ENCODE data around the gene YY1. TPM values are rescaled to one million over a fixed set of nuclear protein-coding genes. Genes with fewer than 3 reads are reported as not detected.

The YY1 gene
- total RNA-seq, 1 donor from 2014 or later = 43.0 TPM

DNA sequence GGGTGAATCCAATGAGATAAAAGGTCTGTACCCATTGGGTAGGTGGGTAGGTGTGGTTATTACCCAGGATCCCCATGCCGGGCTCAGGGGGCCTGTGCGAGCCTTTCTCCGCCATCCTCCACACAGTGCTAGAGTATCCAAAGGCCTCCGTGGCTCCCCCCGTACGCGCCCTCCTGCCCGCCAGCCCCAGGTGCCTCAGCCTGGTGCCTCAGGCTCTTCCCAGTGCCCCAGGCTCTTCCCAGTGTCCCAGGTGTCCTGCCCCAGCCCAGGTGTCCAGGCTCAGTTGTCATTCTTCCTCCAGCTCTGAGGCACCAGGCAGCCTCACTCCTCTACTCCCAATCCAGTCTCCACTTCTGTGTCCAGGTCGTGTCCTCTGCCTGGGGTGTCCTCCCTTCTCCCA is 27.6 kb upstream of the YY1 start:
- H3K4me1 ChIP-seq = peaks cover 18% of the 10 kb centered on the region

DNA sequence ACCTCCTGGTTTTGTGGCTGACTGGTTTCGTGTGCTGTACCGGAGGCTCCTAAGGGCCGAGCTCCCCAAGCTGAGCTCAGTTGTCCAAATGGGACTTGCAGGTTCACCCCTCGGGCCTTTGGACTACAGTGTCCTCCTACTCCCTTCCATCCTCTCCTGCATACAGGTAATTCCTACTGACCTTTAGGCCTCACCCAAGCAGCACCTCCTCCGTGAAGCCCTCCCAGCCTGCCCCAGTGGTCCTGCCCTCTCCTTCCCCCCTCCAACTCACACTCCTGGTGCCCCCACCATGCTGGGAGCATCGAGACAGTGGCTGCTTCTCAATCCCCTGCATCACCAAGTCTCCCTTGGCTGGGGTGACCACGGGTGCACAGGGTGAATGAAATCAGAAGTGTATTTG is 27.1 kb upstream of the YY1 start:
- intact Hi-C loops (cut with DNase I) = no loop called here
- H3K4me1 ChIP-seq = peaks cover 18% of the 10 kb centered on the region
- H3K4me3 ChIP-seq = no peak overlapping the region
- H3K36me3 ChIP-seq = no peaks in the 10 kb centered on the region
- no peak for DNase-seq (ENCODE audit: extremely low spot score in 2 of 2)
- H3K27me3 ChIP-seq = no peaks in the 10 kb centered on the region
- no peak overlapping the region for H3K27ac ChIP-seq
- no peak for TF ChIP-seq POLR2A (IDR thresholded peaks at IDR 0.05)
- no peak for TF ChIP-seq POLR2AphosphoS5 (IDR thresholded peaks at IDR 0.05; ENCODE audit: insufficient read depth in 1 of 2, low read depth in 1 of 2)
- TF ChIP-seq, protein P1, sequence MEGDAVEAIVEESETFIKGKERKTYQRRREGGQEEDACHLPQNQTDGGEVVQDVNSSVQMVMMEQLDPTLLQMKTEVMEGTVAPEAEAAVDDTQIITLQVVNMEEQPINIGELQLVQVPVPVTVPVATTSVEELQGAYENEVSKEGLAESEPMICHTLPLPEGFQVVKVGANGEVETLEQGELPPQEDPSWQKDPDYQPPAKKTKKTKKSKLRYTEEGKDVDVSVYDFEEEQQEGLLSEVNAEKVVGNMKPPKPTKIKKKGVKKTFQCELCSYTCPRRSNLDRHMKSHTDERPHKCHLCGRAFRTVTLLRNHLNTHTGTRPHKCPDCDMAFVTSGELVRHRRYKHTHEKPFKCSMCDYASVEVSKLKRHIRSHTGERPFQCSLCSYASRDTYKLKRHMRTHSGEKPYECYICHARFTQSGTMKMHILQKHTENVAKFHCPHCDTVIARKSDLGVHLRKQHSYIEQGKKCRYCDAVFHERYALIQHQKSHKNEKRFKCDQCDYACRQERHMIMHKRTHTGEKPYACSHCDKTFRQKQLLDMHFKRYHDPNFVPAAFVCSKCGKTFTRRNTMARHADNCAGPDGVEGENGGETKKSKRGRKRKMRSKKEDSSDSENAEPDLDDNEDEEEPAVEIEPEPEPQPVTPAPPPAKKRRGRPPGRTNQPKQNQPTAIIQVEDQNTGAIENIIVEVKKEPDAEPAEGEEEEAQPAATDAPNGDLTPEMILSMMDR (IDR thresholded peaks at IDR 0.05) = no peak
- no peaks in the 10 kb centered on the region for H3K9me3 ChIP-seq

More for the DNA sequence above, 27.6 kb upstream of the YY1 start:
- Histone ChIP-seq H3K4me3 (no peak overlapping the region), H3K27me3 (no peaks in the 10 kb centered on the region), H3K36me3 (no peaks in the 10 kb centered on the region), H3K9me3 (no peaks in the 10 kb centered on the region), H3K27ac (no peak overlapping the region)
- DNase-seq (ENCODE audit: extremely low spot score in 2 of 2) = no peak
- intact Hi-C loops (cut with DNase I) = no loop called here
- TF ChIP-seq POLR2A (IDR thresholded peaks at IDR 0.05) (no peak), POLR2AphosphoS5 (IDR thresholded peaks at IDR 0.05; ENCODE audit: insufficient read depth in 1 of 2, low read depth in 1 of 2) (no peak)
- TF ChIP-seq, protein P1 (IDR thresholded peaks at IDR 0.05) = no peak

DNA sequence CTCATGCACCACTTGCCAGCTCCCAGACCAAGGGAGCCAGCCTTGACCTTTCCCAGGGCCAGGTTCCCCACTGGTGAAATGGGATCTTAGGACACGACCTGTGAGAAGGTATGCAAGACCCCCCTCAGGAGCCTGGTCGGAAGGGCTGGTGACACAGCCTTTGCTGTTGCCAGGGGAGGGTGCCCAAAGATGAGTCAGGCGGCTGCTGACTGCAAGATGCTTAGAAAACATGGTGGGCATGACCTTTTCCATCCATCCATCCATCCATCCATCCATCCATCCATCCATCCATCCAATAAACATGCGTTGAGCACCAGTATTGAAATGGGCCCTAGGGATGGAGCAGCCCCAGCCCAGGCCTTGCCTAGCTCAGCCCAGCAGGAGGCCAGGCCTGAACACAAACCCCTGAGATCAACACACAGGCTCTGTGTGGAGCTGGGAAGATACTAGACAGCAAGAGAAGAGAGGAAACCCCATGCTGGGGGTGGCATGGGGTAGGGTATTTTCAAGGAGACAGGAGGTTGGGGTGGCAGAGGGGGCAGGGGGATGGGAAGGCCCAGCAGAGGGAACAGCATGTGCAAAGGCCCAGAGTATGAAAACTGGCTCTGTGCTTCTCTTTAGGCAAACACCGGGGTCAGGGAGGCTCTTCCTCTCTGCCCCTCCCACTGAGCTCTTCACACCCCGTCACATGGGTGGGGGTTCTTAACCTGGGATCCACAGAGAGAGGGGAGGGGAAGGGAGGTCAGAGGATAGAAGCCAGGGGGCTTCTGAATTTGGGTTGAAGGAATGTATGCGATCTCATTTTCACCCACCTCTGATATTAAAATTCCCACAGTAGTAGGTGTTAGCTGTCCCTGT is 26.2 kb upstream of the YY1 start:
- no peak overlapping the region for H3K4me3 ChIP-seq
- H3K36me3 ChIP-seq = no peaks in the 10 kb centered on the region
- intact Hi-C loops (cut with DNase I) = no loop called here
- H3K9me3 ChIP-seq = no peaks in the 10 kb centered on the region
- no peak for DNase-seq (ENCODE audit: extremely low spot score in 2 of 2)
- H3K4me1 ChIP-seq = peaks cover 18% of the 10 kb centered on the region
- TF ChIP-seq POLR2AphosphoS5 (IDR thresholded peaks at IDR 0.05; ENCODE audit: insufficient read depth in 1 of 2, low read depth in 1 of 2) (no peak), POLR2A (IDR thresholded peaks at IDR 0.05) (no peak)
- TF ChIP-seq, protein P1 (IDR thresholded peaks at IDR 0.05) = no peak
- H3K27ac ChIP-seq = peak overlapping the region; percentile 92
- H3K27me3 ChIP-seq = no peaks in the 10 kb centered on the region

DNA sequence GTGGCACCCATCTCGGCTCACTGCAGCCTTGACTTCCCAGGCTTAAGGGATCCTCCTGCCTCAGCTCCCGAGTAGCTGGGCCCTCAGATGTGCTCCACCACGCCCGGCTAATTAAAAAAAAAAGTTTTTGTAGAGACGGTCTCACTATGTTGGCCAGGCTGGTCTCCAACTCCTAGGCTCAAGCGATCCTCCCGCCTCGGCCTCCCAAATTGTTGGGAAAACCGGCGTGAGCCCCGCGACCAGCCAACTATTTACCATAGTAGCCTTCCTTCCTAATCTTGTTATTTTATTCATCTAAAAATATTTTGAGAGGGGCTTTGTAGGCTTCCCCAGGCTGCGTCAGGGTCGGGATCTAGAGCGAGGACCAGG is 25.4 kb upstream of the YY1 start:
- TF ChIP-seq, protein P1 (IDR thresholded peaks at IDR 0.05) = no peak
- TF ChIP-seq POLR2AphosphoS5 (IDR thresholded peaks at IDR 0.05; ENCODE audit: insufficient read depth in 1 of 2, low read depth in 1 of 2) (no peak), POLR2A (IDR thresholded peaks at IDR 0.05) (no peak)
- intact Hi-C loops (cut with DNase I) = no loop called here
- DNase-seq (ENCODE audit: extremely low spot score in 2 of 2) = no peak
- peak overlapping the region; percentile 92 for H3K27ac ChIP-seq
- peak overlapping the region; percentile 72 to 85 for H3K4me3 ChIP-seq
- no peaks in the 10 kb centered on the region for H3K36me3 ChIP-seq
- H3K27me3 ChIP-seq = no peaks in the 10 kb centered on the region
- no peaks in the 10 kb centered on the region for H3K9me3 ChIP-seq
- peaks cover 18% of the 10 kb centered on the region for H3K4me1 ChIP-seq

All from vagina (tissue), 2 donors.